Nephron progenitor cell (in vitro differentiated cells): ENCODE data around the gene RMND5B.

Experiments used
- DNase-seq: peaks from one replicate; pipeline ENCODE4 v3.0.0; 2021
- H3K27ac Mint-ChIP-seq: 2 replicates; pipeline ENCODE4 v1.8.0; 2021; ENCODE audit warnings: mild to moderate bottlenecking, moderate library complexity, mixed read lengths
- H3K27me3 Mint-ChIP-seq: 2 replicates; pipeline ENCODE4 v1.8.0; 2021; ENCODE audit warnings: mild to moderate bottlenecking, low read depth, mixed read lengths; ENCODE audit not compliant: poor library complexity
- H3K36me3 Mint-ChIP-seq: 2 replicates; pipeline ENCODE4 v1.8.0; 2021; ENCODE audit warnings: low read depth, mixed read lengths
- H3K4me1 Mint-ChIP-seq: 2 replicates; pipeline ENCODE4 v1.8.0; 2021; ENCODE audit warnings: mixed read lengths
- H3K4me3 Mint-ChIP-seq: 2 replicates; pipeline ENCODE4 v1.8.0; 2021; ENCODE audit warnings: mild to moderate bottlenecking, moderate library complexity, mixed read lengths
- H3K9me3 Mint-ChIP-seq: 2 replicates; pipeline ENCODE4 v1.8.0; 2021; ENCODE audit warnings: mild to moderate bottlenecking, moderate library complexity, mixed read lengths
- CTCF ChIP-seq: fragments of 200-600 bp; sonication (generic); IDR thresholded peaks from 2 replicates; pipeline ENCODE4 v1.5.0; 2021; ENCODE audit warnings: antibody characterized with exemption

Gene RMND5B

GRCh38 chr5:178153530-178154340, 22.9 kb downstream of the RMND5B start, which contains the start of gene NHP2:
TSS of gene NHP2 (minus strand) at chr5:178153885. CDS start at chr5:178153817, 68 bp downstream.
- peak within 1 kb of the TSS; percentile 91 for H3K27ac Mint-ChIP-seq
- TF ChIP-seq CTCF, result no peak
- H3K36me3 Mint-ChIP-seq, result peaks cover 14% of the 10 kb centered on the region

GRCh38 chr5:178155065-178155464, 24.3 kb downstream of the RMND5B start:
- peaks cover 12% of the 10 kb centered on the region for H3K36me3 Mint-ChIP-seq
- TF ChIP-seq CTCF, result no peak
- H3K4me3 Mint-ChIP-seq, result no peak overlapping the region
- peaks cover 22% of the 10 kb centered on the region for H3K4me1 Mint-ChIP-seq
- DNase-seq, result no peak
- H3K9me3 Mint-ChIP-seq, result no peaks in the 10 kb centered on the region
- no peak overlapping the region for H3K27ac Mint-ChIP-seq
- peaks cover 3% of the 10 kb centered on the region for H3K27me3 Mint-ChIP-seq

More at GRCh38 chr5:178153530-178154340, 22.9 kb downstream of the RMND5B start, which contains the start of gene NHP2:
- Mint-ChIP-seq H3K4me3 (peak within 1 kb of the TSS; percentile 95), H3K4me1 (peaks cover 22% of the 10 kb centered on the region), H3K27me3 (peaks cover 3% of the 10 kb centered on the region), H3K9me3 (no peaks in the 10 kb centered on the region)
- peak; percentile 99 for DNase-seq

DNA sequence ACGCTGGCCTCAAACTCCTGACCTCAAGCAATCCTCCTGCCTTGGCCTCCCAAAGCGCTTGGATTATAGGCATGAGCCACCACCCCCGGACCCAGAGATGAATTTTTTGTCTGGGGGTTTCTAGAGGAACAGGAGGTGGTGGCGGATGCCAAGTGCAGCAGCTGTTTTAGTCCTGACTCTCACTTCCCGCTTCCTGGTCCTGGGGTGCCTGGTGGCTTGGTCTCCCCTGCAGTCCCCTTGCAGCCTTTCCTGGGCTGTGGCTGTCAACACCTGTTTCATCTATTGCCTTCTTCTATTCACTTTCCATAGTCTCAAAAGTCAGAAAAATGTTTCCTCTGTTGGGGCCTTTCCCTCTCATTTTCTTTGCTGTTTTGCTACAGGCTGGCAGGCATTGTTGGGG, 29.4 kb downstream of the RMND5B start:
- Mint-ChIP-seq H3K4me3 (no peak overlapping the region), H3K27ac (no peak overlapping the region), H3K4me1 (peaks cover 6% of the 10 kb centered on the region), H3K27me3 (peaks cover 34% of the 10 kb centered on the region), H3K9me3 (no peaks in the 10 kb centered on the region), H3K36me3 (no peaks in the 10 kb centered on the region)
- TF ChIP-seq CTCF, result no peak
- no peak for DNase-seq

GRCh38 chr5:178162481-178162880, 31.7 kb downstream of the RMND5B start:
- no peaks in the 10 kb centered on the region for H3K36me3 Mint-ChIP-seq
- peaks cover 6% of the 10 kb centered on the region for H3K4me1 Mint-ChIP-seq
- no peak overlapping the region for H3K4me3 Mint-ChIP-seq
- no peak for DNase-seq
- H3K27me3 Mint-ChIP-seq, result peaks cover 34% of the 10 kb centered on the region
- H3K27ac Mint-ChIP-seq, result no peak overlapping the region
- TF ChIP-seq CTCF, result no peak
- no peaks in the 10 kb centered on the region for H3K9me3 Mint-ChIP-seq

DNA sequence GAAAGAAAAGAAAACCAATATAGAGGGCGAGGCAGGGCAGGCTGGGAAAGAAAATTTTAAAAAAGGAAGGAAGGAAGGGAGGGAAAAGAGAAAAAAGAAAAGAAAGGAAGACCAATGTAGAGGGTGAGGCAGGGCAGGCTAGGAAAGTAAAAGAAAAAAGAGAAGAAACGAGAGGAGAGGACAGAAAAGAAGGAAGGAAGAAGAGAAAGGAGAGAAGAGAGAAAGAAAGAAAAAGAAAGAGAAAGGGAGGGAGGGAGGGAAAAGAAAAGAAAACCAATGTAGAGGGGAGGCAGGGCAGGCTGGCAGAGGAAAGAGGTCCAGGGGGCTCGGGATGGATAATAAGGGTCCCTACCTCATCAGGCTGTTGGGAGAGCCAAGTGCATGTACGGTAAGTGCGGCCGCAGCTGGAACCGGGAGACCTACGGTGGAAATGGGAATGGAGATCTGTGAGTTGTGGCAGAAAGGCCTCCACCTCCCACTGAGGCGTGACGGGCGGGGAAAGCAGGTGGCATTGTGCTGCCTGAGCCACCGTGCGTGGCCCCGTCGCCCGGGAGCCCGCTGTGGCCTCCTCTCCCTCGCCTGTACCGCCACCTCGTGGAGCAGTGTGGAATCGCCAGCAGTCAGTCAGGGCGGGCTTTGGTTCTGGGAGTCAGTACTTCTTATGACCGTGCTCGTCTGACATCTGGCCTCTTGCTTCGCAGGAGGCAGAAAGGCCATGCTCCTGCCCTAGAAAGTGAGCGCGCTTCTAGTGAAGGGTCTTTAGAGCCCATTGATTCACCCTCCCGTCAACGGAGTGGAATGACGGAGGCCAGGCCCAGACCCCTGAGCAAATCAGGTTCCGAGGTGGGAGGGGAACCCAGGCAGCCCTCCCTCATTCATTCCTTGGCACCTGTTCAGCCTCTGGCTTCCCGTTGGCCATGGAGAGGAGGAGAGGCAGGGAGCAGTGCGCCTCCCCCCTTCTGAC, 33.2 kb downstream of the RMND5B start:
- peak; percentile 96 for DNase-seq
- TF ChIP-seq CTCF, result peak; percentile 98
- H3K27me3 Mint-ChIP-seq, result peaks cover 40% of the 10 kb centered on the region
- peak overlapping the region; percentile 52 for H3K4me3 Mint-ChIP-seq
- no peak overlapping the region for H3K27ac Mint-ChIP-seq
- H3K9me3 Mint-ChIP-seq, result no peaks in the 10 kb centered on the region
- H3K36me3 Mint-ChIP-seq, result no peaks in the 10 kb centered on the region
- H3K4me1 Mint-ChIP-seq, result peaks cover 6% of the 10 kb centered on the region
